MM.1S (cell line): Measurements from ENCODE around the gene RLBP1.

ENCODE experiments used
- CTCF ChIP-seq: fragments of 300-600 bp; sonication (generic); IDR thresholded peaks from 2 replicates; pipeline ENCODE4 v1.5.1; 2016; ENCODE audit warnings: antibody characterized with exemption, low read length, mixed read lengths
- EZH2 ChIP-seq: fragments of 300-600 bp; sonication (generic); optimal IDR thresholded peaks from 2 replicates; pipeline ENCODE3; 2017; ENCODE audit warnings: low read depth, mild to moderate bottlenecking, antibody characterized with exemption, low read length, mixed read lengths

GRCh38 chr15:89206908-89207331, 14.5 kb downstream of the RLBP1 start:
- TF ChIP-seq CTCF: peak; percentile 98
- no peak for TF ChIP-seq EZH2
